IMR-90 (cell line): ENCODE results near the gene ITPKA.

Source experiments
- BHLHE40 ChIP-seq: fragments of 150-350 bp; IDR thresholded peaks from 2 replicates; pipeline ENCODE4 v1.6.1; 2016; ENCODE audit warnings: mild to moderate bottlenecking, low read depth, low read length
- CEBPB ChIP-seq: IDR thresholded peaks from 2 replicates; pipeline ENCODE4 v1.6.1; 2012; ENCODE audit warnings: low read depth, low read length, improper control_type of control experiment
- CHD1 ChIP-seq: IDR thresholded peaks from 2 replicates; pipeline ENCODE4 v1.6.1; 2012; ENCODE audit warnings: low read depth, low read length, improper control_type of control experiment
- CTCF ChIP-seq: conservative IDR thresholded peaks from 2 replicates; pipeline ENCODE4 v1.5.1; 2012; ENCODE audit warnings: mild to moderate bottlenecking, low read depth, low read length, improper control_type of control experiment
- ELK1 ChIP-seq: fragments of 150-350 bp; IDR thresholded peaks from 2 replicates; pipeline ENCODE4 v1.6.1; 2016; ENCODE audit warnings: low read depth, mild to moderate bottlenecking, low read length, moderate library complexity, borderline replicate concordance
- FOS ChIP-seq: fragments of 150-350 bp; IDR thresholded peaks from 2 replicates; pipeline ENCODE4 v1.6.1; 2016; ENCODE audit warnings: low read depth, low read length
- MAFK ChIP-seq: IDR thresholded peaks from 2 replicates; pipeline ENCODE4 v1.6.1; 2012; ENCODE audit warnings: low read depth, low read length, improper control_type of control experiment
- MXI1 ChIP-seq: IDR thresholded peaks from 2 replicates; pipeline ENCODE4 v1.6.1; 2012; ENCODE audit warnings: low read depth, mild to moderate bottlenecking, low read length, moderate library complexity, borderline replicate concordance
- POLR2A ChIP-seq: IDR thresholded peaks from 2 replicates; pipeline ENCODE4 v1.6.1; 2012; ENCODE audit warnings: mild to moderate bottlenecking, low read depth, low read length
- RAD21 ChIP-seq: IDR thresholded peaks from 2 replicates; pipeline ENCODE4 v1.6.1; 2012; ENCODE audit warnings: low read length, improper control_type of control experiment
- RFX5 ChIP-seq: IDR thresholded peaks from 2 replicates; pipeline ENCODE4 v1.8.0; 2012; ENCODE audit warnings: low read depth, mild to moderate bottlenecking, low read length, moderate library complexity
- SMC3 ChIP-seq: fragments of 150-350 bp; IDR thresholded peaks from 2 replicates; pipeline ENCODE4 v1.6.1; 2016; ENCODE audit warnings: low read depth, mild to moderate bottlenecking, antibody characterized with exemption, low read length, moderate library complexity
- USF2 ChIP-seq: fragments of 150-350 bp; IDR thresholded peaks from 2 replicates; pipeline ENCODE4 v1.6.1; 2017; ENCODE audit warnings: mild to moderate bottlenecking, antibody characterized with exemption, low read length, low read depth

GRCh38 chr15:41536866-41537265 lies 43.2 kb downstream of the ITPKA start:
- TF ChIP-seq CTCF (no peak), POLR2A (no peak), USF2 (no peak), CHD1 (no peak), MXI1 (no peak), RAD21 (no peak), FOS (no peak), RFX5 (no peak), CEBPB (no peak), SMC3 (no peak), BHLHE40 (no peak), MAFK (no peak), ELK1 (no peak)
